Suprapubic skin (tissue), 4 donors: ENCODE data around the gene SLC41A1. TPM values are rescaled to one million over a fixed set of nuclear protein-coding genes. Genes with fewer than 3 reads are reported as not detected.

ENCODE experiments used
- DNase-seq, 2 donors: peaks; one replicate each; pipeline ENCODE4 v3.0.0-alpha.2; 2019; ENCODE audit warnings: low spot score in 2 of 2
- H3K27ac ChIP-seq: fragments of 200-600 bp; sonication (generic); one replicate; pipeline ENCODE4 v1.5.1; 2019
- H3K27me3 ChIP-seq: fragments of 200-600 bp; sonication (generic); one replicate; pipeline ENCODE4 v1.5.1; 2019
- H3K36me3 ChIP-seq: fragments of 200-600 bp; sonication (generic); one replicate; pipeline ENCODE4 v1.5.1; 2019
- H3K4me1 ChIP-seq: fragments of 200-600 bp; sonication (generic); one replicate; pipeline ENCODE4 v1.5.1; 2019
- H3K4me3 ChIP-seq: fragments of 200-600 bp; sonication (generic); one replicate; pipeline ENCODE4 v1.5.1; 2019; ENCODE audit warnings: mild to moderate bottlenecking
- H3K9me3 ChIP-seq: fragments of 200-600 bp; sonication (generic); one replicate; pipeline ENCODE4 v1.5.1; 2019
- EP300 ChIP-seq: sonication (generic); formaldehyde crosslinking; IDR thresholded peaks from one replicate; pipeline ENCODE4 v1.6.1; 2017; ENCODE audit warnings: antibody characterized with exemption
- POLR2A ChIP-seq, 2 donors: fragments of 450-650 bp; IDR thresholded peaks; one replicate each; pipeline ENCODE4 v1.6.1; 2017; ENCODE audit warnings: antibody characterized with exemption in 2 of 2, mild to moderate bottlenecking in 2 of 2, moderate library complexity in 2 of 2
- POLR2AphosphoS5 ChIP-seq, 3 donors: sonication (generic); formaldehyde crosslinking; IDR thresholded peaks; one replicate each; pipeline ENCODE4 v1.6.1; 2017; ENCODE audit warnings: antibody characterized with exemption in 3 of 3
- WGBS: methylation state at CpG from one replicate; pipeline ENCODE4 v1.1.5; 2018; 5-methylcytosine and 5-hydroxymethylcytosine counted together
- total RNA-seq, 4 donors: library from RNA; depleted of rRNA; stranded (reverse); fragments of >200 nt; gene quantifications; one replicate each; pipeline ENCODE4 v1.1.0, GENCODE V29; 2016
- TF ChIP-seq, protein P1 (sequence below), 2 donors: fragments of 200-600 bp in 1 of 2; fragments of 450-650 bp in 1 of 2; sonication (generic) in 1 of 2; IDR thresholded peaks; one replicate each; pipeline ENCODE4 v1.5.1; 2016 to 2019; ENCODE audit warnings: antibody characterized with exemption in 2 of 2, mild to moderate bottlenecking in 1 of 2, moderate library complexity in 1 of 2

Gene SLC41A1
- total RNA-seq, 4 donors from 2014 or later: 14.6 to 20.8 (median 16.7) TPM

GRCh38 chr1:205792961-205793673 lies 19.9 kb downstream of the SLC41A1 start:
- H3K36me3 ChIP-seq: peaks cover 68% of the 10 kb centered on the region
- 88% methylated on average over 5 of the region's 6 CpGs for WGBS
- TF ChIP-seq POLR2AphosphoS5 (IDR thresholded peaks at IDR 0.05): no peak
- TF ChIP-seq POLR2A (IDR thresholded peaks at IDR 0.05): no peak
- TF ChIP-seq, protein P1, sequence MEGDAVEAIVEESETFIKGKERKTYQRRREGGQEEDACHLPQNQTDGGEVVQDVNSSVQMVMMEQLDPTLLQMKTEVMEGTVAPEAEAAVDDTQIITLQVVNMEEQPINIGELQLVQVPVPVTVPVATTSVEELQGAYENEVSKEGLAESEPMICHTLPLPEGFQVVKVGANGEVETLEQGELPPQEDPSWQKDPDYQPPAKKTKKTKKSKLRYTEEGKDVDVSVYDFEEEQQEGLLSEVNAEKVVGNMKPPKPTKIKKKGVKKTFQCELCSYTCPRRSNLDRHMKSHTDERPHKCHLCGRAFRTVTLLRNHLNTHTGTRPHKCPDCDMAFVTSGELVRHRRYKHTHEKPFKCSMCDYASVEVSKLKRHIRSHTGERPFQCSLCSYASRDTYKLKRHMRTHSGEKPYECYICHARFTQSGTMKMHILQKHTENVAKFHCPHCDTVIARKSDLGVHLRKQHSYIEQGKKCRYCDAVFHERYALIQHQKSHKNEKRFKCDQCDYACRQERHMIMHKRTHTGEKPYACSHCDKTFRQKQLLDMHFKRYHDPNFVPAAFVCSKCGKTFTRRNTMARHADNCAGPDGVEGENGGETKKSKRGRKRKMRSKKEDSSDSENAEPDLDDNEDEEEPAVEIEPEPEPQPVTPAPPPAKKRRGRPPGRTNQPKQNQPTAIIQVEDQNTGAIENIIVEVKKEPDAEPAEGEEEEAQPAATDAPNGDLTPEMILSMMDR (IDR thresholded peaks at IDR 0.05): no peak
- no peak for TF ChIP-seq EP300

GRCh38 chr1:205792481-205792881 lies 20.5 kb downstream of the SLC41A1 start:
- TF ChIP-seq POLR2A (IDR thresholded peaks at IDR 0.05): no peak
- TF ChIP-seq EP300: no peak
- TF ChIP-seq, protein P1 (IDR thresholded peaks at IDR 0.05): no peak
- no peak for TF ChIP-seq POLR2AphosphoS5 (IDR thresholded peaks at IDR 0.05)
- H3K27ac ChIP-seq: no peak overlapping the region
- H3K36me3 ChIP-seq: peaks cover 62% of the 10 kb centered on the region
- H3K4me3 ChIP-seq: no peak overlapping the region
- no peaks in the 10 kb centered on the region for H3K27me3 ChIP-seq
- no peak for DNase-seq
- 82% methylated on average over 8 of the region's 8 CpGs for WGBS
- no peaks in the 10 kb centered on the region for H3K4me1 ChIP-seq
- H3K9me3 ChIP-seq: no peaks in the 10 kb centered on the region

More at GRCh38 chr1:205792961-205793673, 19.9 kb downstream of the SLC41A1 start:
- no peak for DNase-seq
- no peaks in the 10 kb centered on the region for H3K27me3 ChIP-seq
- no peak overlapping the region for H3K4me3 ChIP-seq
- no peaks in the 10 kb centered on the region for H3K4me1 ChIP-seq
- no peak overlapping the region for H3K27ac ChIP-seq
- no peaks in the 10 kb centered on the region for H3K9me3 ChIP-seq

DNA sequence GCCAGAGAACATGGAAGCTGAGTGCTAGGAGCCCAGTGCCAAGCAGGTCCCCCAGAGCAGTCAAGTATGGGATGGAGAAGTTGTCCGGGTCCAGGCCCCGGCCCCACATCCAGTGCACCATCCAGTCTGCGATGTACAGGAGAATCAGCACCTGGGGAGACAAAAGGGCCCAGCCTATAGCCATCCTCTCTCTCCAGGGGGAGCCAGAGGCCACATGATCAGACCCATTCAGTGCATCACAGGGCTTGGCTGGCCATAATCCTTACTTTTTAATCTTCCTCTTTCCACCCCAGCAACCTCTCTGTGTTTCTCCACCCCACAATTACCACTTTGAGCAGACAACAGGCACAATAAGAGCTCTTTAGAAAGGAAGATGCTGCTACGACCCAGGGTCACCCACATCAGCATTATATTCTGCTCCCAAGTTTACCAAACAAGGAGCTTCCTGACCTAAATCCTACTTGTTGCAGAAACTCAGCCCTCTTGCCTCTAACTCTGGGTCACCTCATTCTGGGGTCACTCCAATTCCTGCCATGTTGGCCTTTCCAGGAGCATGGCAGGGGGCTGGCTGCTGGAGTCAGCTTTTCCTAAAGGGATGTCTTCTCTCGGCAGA lies 21.3 kb downstream of the SLC41A1 start:
- Histone ChIP-seq H3K4me3 (no peak overlapping the region), H3K36me3 (peaks cover 54% of the 10 kb centered on the region), H3K27me3 (no peaks in the 10 kb centered on the region), H3K4me1 (no peaks in the 10 kb centered on the region), H3K9me3 (no peaks in the 10 kb centered on the region), H3K27ac (no peak overlapping the region)
- TF ChIP-seq, protein P1 (IDR thresholded peaks at IDR 0.05): peak; percentile 53 to 77
- no peak for TF ChIP-seq POLR2A (IDR thresholded peaks at IDR 0.05)
- no peak for DNase-seq
- WGBS: 68% methylated on average over 5 of the region's 5 CpGs

DNA sequence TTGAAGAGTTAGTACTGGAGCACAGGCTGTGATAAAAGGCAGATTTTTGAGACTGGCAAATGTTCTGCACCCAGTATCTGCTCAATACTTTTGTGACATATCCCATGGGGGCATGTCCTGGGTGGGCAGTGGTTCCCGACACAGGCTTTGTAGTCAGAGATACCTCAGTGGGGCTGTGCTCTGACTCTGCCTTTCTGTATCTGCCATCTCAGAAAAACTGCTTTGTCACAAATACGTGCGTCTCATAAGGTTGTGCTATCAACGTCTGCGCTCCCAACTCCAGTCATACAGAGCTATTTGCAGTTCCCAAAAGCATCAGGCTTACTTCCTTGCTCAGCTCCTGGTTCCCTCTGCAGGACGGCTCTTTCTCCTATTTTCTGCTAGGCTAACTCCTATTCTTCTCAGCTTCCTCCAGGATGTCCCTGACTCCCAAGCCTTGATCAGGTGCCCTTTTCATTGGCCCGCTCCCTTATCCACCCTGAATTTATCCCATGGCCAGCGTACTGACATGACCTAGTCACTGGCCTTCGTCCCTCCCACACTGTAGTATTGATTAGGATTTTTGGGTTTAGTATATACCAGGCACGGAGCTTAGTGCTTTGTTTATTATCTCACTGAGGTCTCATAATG lies 25.6 kb downstream of the SLC41A1 start:
- no peak for DNase-seq
- H3K36me3 ChIP-seq: peaks cover 15% of the 10 kb centered on the region
- no peak overlapping the region for H3K4me3 ChIP-seq
- no peaks in the 10 kb centered on the region for H3K27me3 ChIP-seq
- WGBS: 89% methylated on average over 10 of the region's 10 CpGs
- no peaks in the 10 kb centered on the region for H3K9me3 ChIP-seq
- H3K27ac ChIP-seq: no peak overlapping the region
- H3K4me1 ChIP-seq: no peaks in the 10 kb centered on the region
- TF ChIP-seq POLR2A (IDR thresholded peaks at IDR 0.05) (no peak), POLR2AphosphoS5 (IDR thresholded peaks at IDR 0.05) (no peak), EP300 (no peak)
- TF ChIP-seq, protein P1 (IDR thresholded peaks at IDR 0.05): no peak

DNA sequence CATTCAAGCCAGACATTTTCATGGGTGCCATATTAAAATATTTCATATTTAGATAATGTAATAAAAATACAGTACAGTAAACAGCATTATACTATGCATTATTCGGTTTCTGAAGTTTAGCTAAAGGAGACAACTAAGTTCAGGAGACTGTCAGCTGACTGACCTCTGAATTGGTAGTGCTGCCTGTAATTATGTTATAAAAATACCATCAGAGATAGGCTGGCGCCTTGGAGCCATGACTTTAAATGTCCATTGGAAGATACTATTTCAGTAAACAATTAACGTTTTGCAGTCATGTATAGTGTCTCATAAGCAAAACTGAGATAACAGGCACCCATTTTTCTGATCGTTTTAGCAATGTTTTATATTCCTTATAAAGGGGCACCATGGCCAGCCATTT lies 26.4 kb downstream of the SLC41A1 start:
- 65% methylated on average over 4 of the region's 4 CpGs for WGBS
- Histone ChIP-seq H3K36me3 (peaks cover 10% of the 10 kb centered on the region), H3K4me3 (no peak overlapping the region), H3K4me1 (no peaks in the 10 kb centered on the region), H3K27me3 (no peaks in the 10 kb centered on the region), H3K27ac (no peak overlapping the region), H3K9me3 (no peaks in the 10 kb centered on the region)
- TF ChIP-seq EP300 (no peak), POLR2AphosphoS5 (IDR thresholded peaks at IDR 0.05) (no peak), POLR2A (IDR thresholded peaks at IDR 0.05) (no peak)
- TF ChIP-seq, protein P1 (IDR thresholded peaks at IDR 0.05): no peak
- no peak for DNase-seq
